WTC11 (cell line): ENCODE results near the gene RAP1GAP. TPM values are rescaled to one million over a fixed set of nuclear protein-coding genes. Genes with fewer than 3 reads are reported as not detected.

ENCODE experiments used
- ATAC-seq: fragments of 200-7000 bp; cut with Tn5 transposase; 2 replicates; pipeline ENCODE4 v1.10.0; 2021; ENCODE audit warnings: mild to moderate bottlenecking, moderate library complexity
- CTCF ChIA-PET: fragments of 300-600 bp; sonication (Branson Sonifier 250); formaldehyde crosslinking; loops from one replicate; lab custom pipeline; 2021; ENCODE audit warnings: antibody characterized with exemption; lab: Charles Lee
- POLR2A ChIA-PET: fragments of 350-600 bp; sonication (Branson Sonifier 250); formaldehyde crosslinking; loops from one replicate; lab custom pipeline; 2021; ENCODE audit warnings: antibody characterized with exemption; lab: Charles Lee
- DNase-seq: peaks from one replicate; pipeline ENCODE4 v3.0.0; 2021; ENCODE audit warnings: low spot score
- H3K27ac Mint-ChIP-seq: 2 replicates; pipeline ENCODE4 v1.8.0; 2021; ENCODE audit warnings: mixed read lengths
- H3K27me3 Mint-ChIP-seq: 2 replicates; pipeline ENCODE4 v1.8.0; 2021; ENCODE audit warnings: low read depth, mild to moderate bottlenecking, moderate library complexity, mixed read lengths
- H3K36me3 Mint-ChIP-seq: 2 replicates; pipeline ENCODE4 v1.8.0; 2021; ENCODE audit warnings: mixed read lengths
- H3K4me1 Mint-ChIP-seq: 2 replicates; pipeline ENCODE4 v1.8.0; 2022; ENCODE audit warnings: mixed read lengths
- H3K4me3 Mint-ChIP-seq: 2 replicates; pipeline ENCODE4 v1.8.0; 2021; ENCODE audit warnings: mild to moderate bottlenecking, moderate library complexity, mixed read lengths
- H3K9me3 Mint-ChIP-seq: 2 replicates; pipeline ENCODE4 v1.8.0; 2021; ENCODE audit warnings: mixed read lengths
- CBFB ChIP-seq: sonication (generic); formaldehyde crosslinking; IDR thresholded peaks from 2 replicates; pipeline ENCODE4 v1.8.1; 2022; ENCODE audit warnings: mild to moderate bottlenecking, low read depth, missing genetic modification reagents
- ETV6 ChIP-seq: sonication (generic); formaldehyde crosslinking; IDR thresholded peaks from 2 replicates; pipeline ENCODE4 v1.8.1; 2022; ENCODE audit warnings: mild to moderate bottlenecking, missing genetic modification reagents
- FOXK1 ChIP-seq: sonication (generic); formaldehyde crosslinking; IDR thresholded peaks from 2 replicates; pipeline ENCODE4 v1.8.0; 2022; ENCODE audit warnings: mild to moderate bottlenecking, moderate library complexity, missing genetic modification reagents
- GRHL2 ChIP-seq: fragments of 250-450 bp; sonication (Bioruptor Pico); IDR thresholded peaks from 2 replicates; pipeline ENCODE4 v1.8.0; 2022; ENCODE audit warnings: mild to moderate bottlenecking, moderate library complexity; ENCODE audit not compliant: insufficient replicate concordance, severe bottlenecking
- IRF2 ChIP-seq: sonication (generic); formaldehyde crosslinking; IDR thresholded peaks from 2 replicates; pipeline ENCODE4 v1.8.0; 2022; ENCODE audit warnings: low read depth, missing genetic modification reagents, borderline replicate concordance
- JAZF1 ChIP-seq: fragments of 250-450 bp; sonication (Bioruptor Pico); IDR thresholded peaks from 2 replicates; pipeline ENCODE4 v1.9.0; 2021; ENCODE audit warnings: moderate library complexity, mild to moderate bottlenecking, inconsistent platforms
- PRRX2 ChIP-seq: fragments of 250-450 bp; sonication (Bioruptor Pico); IDR thresholded peaks from 2 replicates; pipeline ENCODE4 v1.8.0; 2021; ENCODE audit warnings: mild to moderate bottlenecking
- ZBTB21 ChIP-seq: sonication (generic); formaldehyde crosslinking; IDR thresholded peaks from 2 replicates; pipeline ENCODE4 v1.8.1; 2023; ENCODE audit warnings: mild to moderate bottlenecking, missing genetic modification reagents, borderline replicate concordance
- ZNF317 ChIP-seq: sonication (generic); formaldehyde crosslinking; IDR thresholded peaks from 2 replicates; pipeline ENCODE4 v1.8.1; 2023; ENCODE audit warnings: low read depth, mild to moderate bottlenecking, moderate library complexity, missing genetic modification reagents, borderline replicate concordance
- ZNF396 ChIP-seq: fragments of 250-450 bp; sonication (Bioruptor Pico); IDR thresholded peaks from 2 replicates; pipeline ENCODE4 v1.8.0; 2021; ENCODE audit warnings: mild to moderate bottlenecking, moderate library complexity, borderline replicate concordance
- ZNF671 ChIP-seq: fragments of 250-450 bp; sonication (Bioruptor Pico); IDR thresholded peaks from 2 replicates; pipeline ENCODE4 v1.8.0; 2021; ENCODE audit warnings: mild to moderate bottlenecking
- total RNA-seq: library from RNA; stranded (reverse); gene quantifications from 3 replicates; pipeline ENCODE4 v1.2.3, GENCODE V29; 2021
- TF ChIP-seq, protein P1 (sequence below): sonication (generic); formaldehyde crosslinking; IDR thresholded peaks from 2 replicates; pipeline ENCODE4 v1.8.0; 2022; ENCODE audit warnings: missing genetic modification reagents
- TF ChIP-seq, protein P2 (sequence below): fragments of 250-450 bp; sonication (Bioruptor Pico); IDR thresholded peaks from 2 replicates; pipeline ENCODE4 v1.9.0; 2021; ENCODE audit warnings: mild to moderate bottlenecking, borderline replicate concordance
- TF ChIP-seq, protein P3 (sequence below): sonication (generic); formaldehyde crosslinking; IDR thresholded peaks from 2 replicates; pipeline ENCODE4 v1.8.1; 2023; ENCODE audit warnings: mild to moderate bottlenecking, missing genetic modification reagents, borderline replicate concordance
- TF ChIP-seq, protein P4 (sequence below): sonication (generic); formaldehyde crosslinking; IDR thresholded peaks from 2 replicates; pipeline ENCODE4 v1.8.1; 2023; ENCODE audit warnings: mild to moderate bottlenecking, missing genetic modification reagents
- TF ChIP-seq, protein P5 (sequence below): sonication (generic); formaldehyde crosslinking; IDR thresholded peaks from 2 replicates; pipeline ENCODE4 v1.8.0; 2022; ENCODE audit warnings: mild to moderate bottlenecking, missing genetic modification reagents
- TF ChIP-seq, protein P6 (sequence below): sonication (generic); formaldehyde crosslinking; IDR thresholded peaks from 2 replicates; pipeline ENCODE4 v1.8.0; 2023; ENCODE audit warnings: missing genetic modification reagents
- TF ChIP-seq, protein P7 (sequence below): sonication (generic); formaldehyde crosslinking; IDR thresholded peaks from 2 replicates; pipeline ENCODE4 v1.8.0; 2022; ENCODE audit warnings: mild to moderate bottlenecking, missing genetic modification reagents

RAP1GAP gene
- total RNA-seq, 1 experiment from 2014 or later = 7.6 TPM

DNA sequence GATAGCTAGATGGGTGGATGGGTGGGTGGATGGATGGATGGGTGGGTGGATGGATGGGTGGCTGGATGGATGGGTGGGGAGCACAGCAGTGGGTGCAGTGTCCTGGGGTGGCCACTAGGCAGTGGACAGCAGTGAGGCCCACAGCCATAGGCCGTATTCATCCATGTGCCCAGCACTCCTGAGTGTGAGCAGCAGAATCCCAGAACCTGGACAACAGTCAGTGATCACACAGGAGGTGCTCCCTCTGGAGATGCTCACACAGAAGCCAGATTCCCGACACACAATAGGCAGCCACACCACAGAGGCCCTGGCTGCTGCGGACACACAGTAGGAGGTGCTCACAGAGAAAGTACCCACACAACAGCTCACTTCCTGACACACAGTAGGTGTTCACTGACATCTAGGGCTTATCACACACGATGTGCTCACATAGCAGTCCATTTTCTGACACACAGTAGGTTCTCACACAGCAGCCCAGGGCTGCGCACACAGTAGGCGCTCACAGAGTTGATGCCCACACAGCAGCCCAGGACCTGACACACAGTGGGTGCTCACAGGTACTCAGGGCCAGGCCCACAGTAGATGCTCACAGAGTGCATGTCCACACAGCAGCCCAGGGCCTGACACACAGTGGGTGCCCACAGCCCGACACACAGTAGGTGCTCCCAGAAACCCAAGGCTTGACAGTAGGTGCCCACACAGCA is 64.0 kb downstream of the RAP1GAP start:
- Mint-ChIP-seq H3K27me3 (no peaks in the 10 kb centered on the region), H3K27ac (0 out of 2 replicates have a peak overlapping the region, but pooled peaks have one; percentile 49), H3K36me3 (no peaks in the 10 kb centered on the region), H3K4me3 (no peak overlapping the region), H3K9me3 (no peaks in the 10 kb centered on the region), H3K4me1 (peaks cover 17% of the 10 kb centered on the region)
- no peak for ATAC-seq
- ChIA-PET POLR2A (no interaction called here), CTCF (interaction anchor here (0.8 to 1.2 kb wide), 2 partner anchors 10 to 15 kb away, joined by 3 read pairs; no protein-coding TSS in a partner anchor)
- TF ChIP-seq ZNF671 (CRISPR knock-in tag) = no peak
- TF ChIP-seq, protein P1, sequence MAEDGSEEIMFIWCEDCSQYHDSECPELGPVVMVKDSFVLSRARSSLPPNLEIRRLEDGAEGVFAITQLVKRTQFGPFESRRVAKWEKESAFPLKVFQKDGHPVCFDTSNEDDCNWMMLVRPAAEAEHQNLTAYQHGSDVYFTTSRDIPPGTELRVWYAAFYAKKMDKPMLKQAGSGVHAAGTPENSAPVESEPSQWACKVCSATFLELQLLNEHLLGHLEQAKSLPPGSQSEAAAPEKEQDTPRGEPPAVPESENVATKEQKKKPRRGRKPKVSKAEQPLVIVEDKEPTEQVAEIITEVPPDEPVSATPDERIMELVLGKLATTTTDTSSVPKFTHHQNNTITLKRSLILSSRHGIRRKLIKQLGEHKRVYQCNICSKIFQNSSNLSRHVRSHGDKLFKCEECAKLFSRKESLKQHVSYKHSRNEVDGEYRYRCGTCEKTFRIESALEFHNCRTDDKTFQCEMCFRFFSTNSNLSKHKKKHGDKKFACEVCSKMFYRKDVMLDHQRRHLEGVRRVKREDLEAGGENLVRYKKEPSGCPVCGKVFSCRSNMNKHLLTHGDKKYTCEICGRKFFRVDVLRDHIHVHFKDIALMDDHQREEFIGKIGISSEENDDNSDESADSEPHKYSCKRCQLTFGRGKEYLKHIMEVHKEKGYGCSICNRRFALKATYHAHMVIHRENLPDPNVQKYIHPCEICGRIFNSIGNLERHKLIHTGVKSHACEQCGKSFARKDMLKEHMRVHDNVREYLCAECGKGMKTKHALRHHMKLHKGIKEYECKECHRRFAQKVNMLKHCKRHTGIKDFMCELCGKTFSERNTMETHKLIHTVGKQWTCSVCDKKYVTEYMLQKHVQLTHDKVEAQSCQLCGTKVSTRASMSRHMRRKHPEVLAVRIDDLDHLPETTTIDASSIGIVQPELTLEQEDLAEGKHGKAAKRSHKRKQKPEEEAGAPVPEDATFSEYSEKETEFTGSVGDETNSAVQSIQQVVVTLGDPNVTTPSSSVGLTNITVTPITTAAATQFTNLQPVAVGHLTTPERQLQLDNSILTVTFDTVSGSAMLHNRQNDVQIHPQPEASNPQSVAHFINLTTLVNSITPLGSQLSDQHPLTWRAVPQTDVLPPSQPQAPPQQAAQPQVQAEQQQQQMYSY (CRISPR knock-in tag) = no peak
- TF ChIP-seq, protein P2, sequence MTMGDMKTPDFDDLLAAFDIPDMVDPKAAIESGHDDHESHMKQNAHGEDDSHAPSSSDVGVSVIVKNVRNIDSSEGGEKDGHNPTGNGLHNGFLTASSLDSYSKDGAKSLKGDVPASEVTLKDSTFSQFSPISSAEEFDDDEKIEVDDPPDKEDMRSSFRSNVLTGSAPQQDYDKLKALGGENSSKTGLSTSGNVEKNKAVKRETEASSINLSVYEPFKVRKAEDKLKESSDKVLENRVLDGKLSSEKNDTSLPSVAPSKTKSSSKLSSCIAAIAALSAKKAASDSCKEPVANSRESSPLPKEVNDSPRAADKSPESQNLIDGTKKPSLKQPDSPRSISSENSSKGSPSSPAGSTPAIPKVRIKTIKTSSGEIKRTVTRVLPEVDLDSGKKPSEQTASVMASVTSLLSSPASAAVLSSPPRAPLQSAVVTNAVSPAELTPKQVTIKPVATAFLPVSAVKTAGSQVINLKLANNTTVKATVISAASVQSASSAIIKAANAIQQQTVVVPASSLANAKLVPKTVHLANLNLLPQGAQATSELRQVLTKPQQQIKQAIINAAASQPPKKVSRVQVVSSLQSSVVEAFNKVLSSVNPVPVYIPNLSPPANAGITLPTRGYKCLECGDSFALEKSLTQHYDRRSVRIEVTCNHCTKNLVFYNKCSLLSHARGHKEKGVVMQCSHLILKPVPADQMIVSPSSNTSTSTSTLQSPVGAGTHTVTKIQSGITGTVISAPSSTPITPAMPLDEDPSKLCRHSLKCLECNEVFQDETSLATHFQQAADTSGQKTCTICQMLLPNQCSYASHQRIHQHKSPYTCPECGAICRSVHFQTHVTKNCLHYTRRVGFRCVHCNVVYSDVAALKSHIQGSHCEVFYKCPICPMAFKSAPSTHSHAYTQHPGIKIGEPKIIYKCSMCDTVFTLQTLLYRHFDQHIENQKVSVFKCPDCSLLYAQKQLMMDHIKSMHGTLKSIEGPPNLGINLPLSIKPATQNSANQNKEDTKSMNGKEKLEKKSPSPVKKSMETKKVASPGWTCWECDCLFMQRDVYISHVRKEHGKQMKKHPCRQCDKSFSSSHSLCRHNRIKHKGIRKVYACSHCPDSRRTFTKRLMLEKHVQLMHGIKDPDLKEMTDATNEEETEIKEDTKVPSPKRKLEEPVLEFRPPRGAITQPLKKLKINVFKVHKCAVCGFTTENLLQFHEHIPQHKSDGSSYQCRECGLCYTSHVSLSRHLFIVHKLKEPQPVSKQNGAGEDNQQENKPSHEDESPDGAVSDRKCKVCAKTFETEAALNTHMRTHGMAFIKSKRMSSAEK (CRISPR knock-in tag) = no peak
- TF ChIP-seq, protein P3, sequence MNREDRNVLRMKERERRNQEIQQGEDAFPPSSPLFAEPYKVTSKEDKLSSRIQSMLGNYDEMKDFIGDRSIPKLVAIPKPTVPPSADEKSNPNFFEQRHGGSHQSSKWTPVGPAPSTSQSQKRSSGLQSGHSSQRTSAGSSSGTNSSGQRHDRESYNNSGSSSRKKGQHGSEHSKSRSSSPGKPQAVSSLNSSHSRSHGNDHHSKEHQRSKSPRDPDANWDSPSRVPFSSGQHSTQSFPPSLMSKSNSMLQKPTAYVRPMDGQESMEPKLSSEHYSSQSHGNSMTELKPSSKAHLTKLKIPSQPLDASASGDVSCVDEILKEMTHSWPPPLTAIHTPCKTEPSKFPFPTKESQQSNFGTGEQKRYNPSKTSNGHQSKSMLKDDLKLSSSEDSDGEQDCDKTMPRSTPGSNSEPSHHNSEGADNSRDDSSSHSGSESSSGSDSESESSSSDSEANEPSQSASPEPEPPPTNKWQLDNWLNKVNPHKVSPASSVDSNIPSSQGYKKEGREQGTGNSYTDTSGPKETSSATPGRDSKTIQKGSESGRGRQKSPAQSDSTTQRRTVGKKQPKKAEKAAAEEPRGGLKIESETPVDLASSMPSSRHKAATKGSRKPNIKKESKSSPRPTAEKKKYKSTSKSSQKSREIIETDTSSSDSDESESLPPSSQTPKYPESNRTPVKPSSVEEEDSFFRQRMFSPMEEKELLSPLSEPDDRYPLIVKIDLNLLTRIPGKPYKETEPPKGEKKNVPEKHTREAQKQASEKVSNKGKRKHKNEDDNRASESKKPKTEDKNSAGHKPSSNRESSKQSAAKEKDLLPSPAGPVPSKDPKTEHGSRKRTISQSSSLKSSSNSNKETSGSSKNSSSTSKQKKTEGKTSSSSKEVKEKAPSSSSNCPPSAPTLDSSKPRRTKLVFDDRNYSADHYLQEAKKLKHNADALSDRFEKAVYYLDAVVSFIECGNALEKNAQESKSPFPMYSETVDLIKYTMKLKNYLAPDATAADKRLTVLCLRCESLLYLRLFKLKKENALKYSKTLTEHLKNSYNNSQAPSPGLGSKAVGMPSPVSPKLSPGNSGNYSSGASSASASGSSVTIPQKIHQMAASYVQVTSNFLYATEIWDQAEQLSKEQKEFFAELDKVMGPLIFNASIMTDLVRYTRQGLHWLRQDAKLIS (CRISPR knock-in tag) = no peak
- TF ChIP-seq JAZF1 (CRISPR knock-in tag) = no peak
- TF ChIP-seq CBFB = no peak
- TF ChIP-seq, protein P4, sequence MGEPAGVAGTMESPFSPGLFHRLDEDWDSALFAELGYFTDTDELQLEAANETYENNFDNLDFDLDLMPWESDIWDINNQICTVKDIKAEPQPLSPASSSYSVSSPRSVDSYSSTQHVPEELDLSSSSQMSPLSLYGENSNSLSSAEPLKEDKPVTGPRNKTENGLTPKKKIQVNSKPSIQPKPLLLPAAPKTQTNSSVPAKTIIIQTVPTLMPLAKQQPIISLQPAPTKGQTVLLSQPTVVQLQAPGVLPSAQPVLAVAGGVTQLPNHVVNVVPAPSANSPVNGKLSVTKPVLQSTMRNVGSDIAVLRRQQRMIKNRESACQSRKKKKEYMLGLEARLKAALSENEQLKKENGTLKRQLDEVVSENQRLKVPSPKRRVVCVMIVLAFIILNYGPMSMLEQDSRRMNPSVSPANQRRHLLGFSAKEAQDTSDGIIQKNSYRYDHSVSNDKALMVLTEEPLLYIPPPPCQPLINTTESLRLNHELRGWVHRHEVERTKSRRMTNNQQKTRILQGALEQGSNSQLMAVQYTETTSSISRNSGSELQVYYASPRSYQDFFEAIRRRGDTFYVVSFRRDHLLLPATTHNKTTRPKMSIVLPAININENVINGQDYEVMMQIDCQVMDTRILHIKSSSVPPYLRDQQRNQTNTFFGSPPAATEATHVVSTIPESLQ (CRISPR knock-in tag) = no peak
- TF ChIP-seq ZBTB21 (CRISPR knock-in tag) = no peak
- no peak for TF ChIP-seq ZNF396 (CRISPR knock-in tag)
- no peak for TF ChIP-seq IRF2 (CRISPR knock-in tag)
- TF ChIP-seq FOXK1 = no peak
- no peak for TF ChIP-seq ETV6 (CRISPR knock-in tag)
- TF ChIP-seq, protein P5, sequence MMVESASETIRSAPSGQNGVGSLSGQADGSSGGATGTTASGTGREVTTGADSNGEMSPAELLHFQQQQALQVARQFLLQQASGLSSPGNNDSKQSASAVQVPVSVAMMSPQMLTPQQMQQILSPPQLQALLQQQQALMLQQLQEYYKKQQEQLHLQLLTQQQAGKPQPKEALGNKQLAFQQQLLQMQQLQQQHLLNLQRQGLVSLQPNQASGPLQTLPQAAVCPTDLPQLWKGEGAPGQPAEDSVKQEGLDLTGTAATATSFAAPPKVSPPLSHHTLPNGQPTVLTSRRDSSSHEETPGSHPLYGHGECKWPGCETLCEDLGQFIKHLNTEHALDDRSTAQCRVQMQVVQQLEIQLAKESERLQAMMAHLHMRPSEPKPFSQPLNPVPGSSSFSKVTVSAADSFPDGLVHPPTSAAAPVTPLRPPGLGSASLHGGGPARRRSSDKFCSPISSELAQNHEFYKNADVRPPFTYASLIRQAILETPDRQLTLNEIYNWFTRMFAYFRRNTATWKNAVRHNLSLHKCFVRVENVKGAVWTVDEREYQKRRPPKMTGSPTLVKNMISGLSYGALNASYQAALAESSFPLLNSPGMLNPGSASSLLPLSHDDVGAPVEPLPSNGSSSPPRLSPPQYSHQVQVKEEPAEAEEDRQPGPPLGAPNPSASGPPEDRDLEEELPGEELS (CRISPR knock-in tag) = no peak
- TF ChIP-seq, protein P6, sequence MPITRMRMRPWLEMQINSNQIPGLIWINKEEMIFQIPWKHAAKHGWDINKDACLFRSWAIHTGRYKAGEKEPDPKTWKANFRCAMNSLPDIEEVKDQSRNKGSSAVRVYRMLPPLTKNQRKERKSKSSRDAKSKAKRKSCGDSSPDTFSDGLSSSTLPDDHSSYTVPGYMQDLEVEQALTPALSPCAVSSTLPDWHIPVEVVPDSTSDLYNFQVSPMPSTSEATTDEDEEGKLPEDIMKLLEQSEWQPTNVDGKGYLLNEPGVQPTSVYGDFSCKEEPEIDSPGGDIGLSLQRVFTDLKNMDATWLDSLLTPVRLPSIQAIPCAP (CRISPR knock-in tag) = no peak
- TF ChIP-seq ZNF317 (CRISPR knock-in tag) = no peak
- no peak for TF ChIP-seq PRRX2 (CRISPR knock-in tag)
- TF ChIP-seq, protein P7, sequence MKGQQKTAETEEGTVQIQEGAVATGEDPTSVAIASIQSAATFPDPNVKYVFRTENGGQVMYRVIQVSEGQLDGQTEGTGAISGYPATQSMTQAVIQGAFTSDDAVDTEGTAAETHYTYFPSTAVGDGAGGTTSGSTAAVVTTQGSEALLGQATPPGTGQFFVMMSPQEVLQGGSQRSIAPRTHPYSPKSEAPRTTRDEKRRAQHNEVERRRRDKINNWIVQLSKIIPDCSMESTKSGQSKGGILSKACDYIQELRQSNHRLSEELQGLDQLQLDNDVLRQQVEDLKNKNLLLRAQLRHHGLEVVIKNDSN (CRISPR knock-in tag) = no peak
- no peak for TF ChIP-seq GRHL2 (CRISPR knock-in tag)
- DNase-seq = no peak
